Left colon (tissue), 2 donors: ENCODE measurements around the gene ING1. TPM values are rescaled to one million over a fixed set of nuclear protein-coding genes. Genes with fewer than 3 reads are reported as not detected.
"Not testable (repeated sequence)": the region's sequence is repeated elsewhere in the genome, so short reads cannot be mapped to it uniquely, and the experiment has no call there.

Experiments
- ATAC-seq: fragments of 200-7000 bp; cut with Tn5 transposase; one replicate; pipeline ENCODE4 v1.9.1; 2020; ENCODE audit warnings: mild to moderate bottlenecking, moderate library complexity
- DNase-seq, 2 donors: peaks; one replicate each; pipeline ENCODE4 v3.0.0-alpha.2; 2020
- intact Hi-C, 2 donors: fragments of 100-400 bp; cut with DNase I in 1 of 2; cut with micrococcal nuclease in 1 of 2; formaldehyde crosslinking; loops; one replicate each; pipeline versions ENCODE4 v1.11.2 to v1.14.0; 2022; cut with DNase I, micrococcal nuclease
- long read RNA-seq: library from polyadenylated mRNA; unstranded; transcript quantifications from one replicate; pipeline ENCODE4 v2.0.0, GENCODE V29; 2021
- total RNA-seq, 2 donors: library from RNA; stranded (reverse); fragmentation: NEBNext Ultra II Directional; extraction: Animal tissue kit (Norgen Biotek cat#: 25700); gene quantifications; one replicate each; pipeline ENCODE4 v1.2.1, GENCODE V29; 2021
- donor health status: DM: no; HTN: no; CAD: no.
- donor health status: DM: yes; HTN: yes; CAD: no.

ING1 gene
- total RNA-seq = 10 to 100 TPM; 13.2 to 15.2 TPM
- long read RNA-seq, full-length matches to known transcripts = 22 of 23 reads
- long read RNA-seq, partial matches to known transcripts = 0 of 23 reads
- long read RNA-seq, other reads (novel, unspliced or antisense) = 1 of 23 reads

- ATAC-seq (no peak), DNase-seq (no peak)
- intact Hi-C loops = no loop called here
These were observed at the start of gene ING1 for GRCh38 chr13:110713642-110713952. TSS of gene ING1 (plus strand) at chr13:110713700. CDS start at chr13:110714150, 450 bp downstream.

GRCh38 chr13:110664041-110664440, 49.5 kb upstream of the ING1 start:
- DNase-seq (no peak), ATAC-seq (no peak)
- intact Hi-C loops = no loop called here

- intact Hi-C loops = no loop called here
- DNase-seq = no peak
- no peak for ATAC-seq
These were observed 48.8 kb upstream of the ING1 start for GRCh38 chr13:110664673-110665072.

GRCh38 chr13:110665491-110666254, 47.8 kb upstream of the ING1 start:
- intact Hi-C loops = no loop called here
- no peak for ATAC-seq

GRCh38 chr13:110666255-110666533, 47.3 kb upstream of the ING1 start:
- no peak for DNase-seq
- intact Hi-C loops = no loop called here
- no peak for ATAC-seq

More at GRCh38 chr13:110665491-110666254, 47.8 kb upstream of the ING1 start:
- no peak for DNase-seq

GRCh38 chr13:110669036-110669435, 44.5 kb upstream of the ING1 start:
- no peak for DNase-seq
- intact Hi-C loops = no loop called here
- no peak for ATAC-seq

GRCh38 chr13:110669814-110670213, 43.7 kb upstream of the ING1 start:
- DNase-seq, intact Hi-C loops, ATAC-seq: not testable (repeated sequence)

- ATAC-seq = peak; percentile 20
- DNase-seq = no peak
These were observed 36.6 kb upstream of the ING1 start for GRCh38 chr13:110676595-110677587.

GRCh38 chr13:110677731-110678545, 35.6 kb upstream of the ING1 start:
- intact Hi-C loops = no loop called here
- ATAC-seq (no peak), DNase-seq (no peak)

More at GRCh38 chr13:110676595-110677587, 36.6 kb upstream of the ING1 start:
- intact Hi-C loops = no loop called here

- intact Hi-C loops = no loop called here
- no peak for DNase-seq
These were observed 32.6 kb upstream of the ING1 start for GRCh38 chr13:110680852-110681251.

GRCh38 chr13:110681868-110682550, 31.5 kb upstream of the ING1 start:
- DNase-seq (no peak), ATAC-seq (no peak)
- intact Hi-C loops = no loop called here

More at GRCh38 chr13:110680852-110681251, 32.6 kb upstream of the ING1 start:
- peak; percentile 32 for ATAC-seq

- ATAC-seq = no peak
- intact Hi-C loops = no loop called here
- no peak for DNase-seq
These were observed 30.8 kb upstream of the ING1 start for GRCh38 chr13:110682746-110683145.

GRCh38 chr13:110683203-110683883, 30.2 kb upstream of the ING1 start:
- ATAC-seq (peak; percentile 54), DNase-seq (no peak)
- intact Hi-C loops = no loop called here

GRCh38 chr13:110683921-110684320, 29.6 kb upstream of the ING1 start:
- DNase-seq (no peak), ATAC-seq (no peak)
- intact Hi-C loops = no loop called here

GRCh38 chr13:110684388-110685056, 29.0 kb upstream of the ING1 start:
- intact Hi-C loops = no loop called here
- ATAC-seq = peak; percentile 26
- DNase-seq = no peak

- intact Hi-C loops = no loop called here
- DNase-seq (peak in 1 of 2 donors; percentile 66), ATAC-seq (peak; percentile 79)
These were observed 28.0 kb upstream of the ING1 start for GRCh38 chr13:110685305-110686020.

GRCh38 chr13:110687736-110688135, 25.8 kb upstream of the ING1 start:
- intact Hi-C loops = no loop called here
- ATAC-seq (no peak), DNase-seq (no peak)
